ENCODE results near the gene RSPRY1. TPM values are rescaled to one million over a fixed set of nuclear protein-coding genes. Genes with fewer than 3 reads are reported as not detected.
A peak's percentile ranks its signal among the peaks of the same experiment; 100 is the strongest.

RSPRY1 gene
- polyA plus RNA-seq, 2 donors: 7.5 to 9.8 TPM

- H3K27ac ChIP-seq (ENCODE audit: low read depth in 2 of 2, low read length in 1 of 2): peak overlapping the region; percentile 81 to 88
- WGBS, 2 donors: 89 to 91% methylated on average over 16 of the region's 16 CpGs
- H3K9me3 ChIP-seq (ENCODE audit: control insufficient read depth in 2 of 2, insufficient read depth in 1 of 2, low read depth in 1 of 2, low read length in 1 of 2): no peaks in the 10 kb centered on the region
- no peaks in the 10 kb centered on the region for H3K27me3 ChIP-seq (ENCODE audit: control insufficient read depth in 1 of 2, insufficient read depth in 2 of 2, low read length in 2 of 2)
- H3K36me3 ChIP-seq (ENCODE audit: control insufficient read depth in 2 of 2, insufficient read depth in 2 of 2, low read length in 1 of 2): peaks cover 3 to 24% of the 10 kb centered on the region in 2 donors
- H3K4me1 ChIP-seq (ENCODE audit: control insufficient read depth in 2 of 2, insufficient read depth in 2 of 2, low read length in 1 of 2): peaks cover 0 to 21% of the 10 kb centered on the region in 2 donors
- no peak overlapping the region for H3K4me3 ChIP-seq (ENCODE audit: low read depth in 1 of 2, low read length in 2 of 2)
Measured at GRCh38 chr16:57256601-57257395, 70.7 kb downstream of the RSPRY1 start.

DNA sequence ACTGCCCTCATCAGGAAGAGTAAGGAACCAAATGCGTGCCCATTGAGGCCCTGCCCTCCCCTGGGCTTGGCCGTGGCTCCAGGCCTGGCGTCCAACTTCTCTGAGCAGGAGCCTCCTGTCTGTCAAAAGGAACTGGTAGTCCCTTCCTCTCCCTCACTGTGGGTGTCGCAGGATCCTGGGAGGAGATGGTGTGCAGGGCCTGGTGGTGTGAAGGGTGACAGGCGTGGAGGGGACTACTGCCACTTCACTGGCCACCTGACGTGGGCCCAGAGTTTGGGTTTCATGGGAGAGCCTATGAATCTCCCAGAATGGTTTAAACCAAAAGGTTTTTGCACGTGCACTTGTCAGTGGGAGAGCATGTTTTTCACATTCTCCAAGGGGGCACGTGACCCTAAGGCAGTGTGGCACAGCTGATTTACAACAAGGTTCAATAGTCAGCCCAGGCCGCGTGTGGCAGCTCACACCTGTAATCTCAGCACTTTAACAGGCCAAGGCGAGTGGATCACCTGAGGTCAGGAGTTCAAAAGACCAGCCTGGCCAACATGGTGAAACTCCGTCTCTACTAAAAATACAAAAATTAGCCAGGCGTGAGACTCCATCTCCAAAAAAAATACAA is 71.4 kb downstream of the RSPRY1 start:
- Histone ChIP-seq H3K27me3 (ENCODE audit: control insufficient read depth in 1 of 2, insufficient read depth in 2 of 2, low read length in 2 of 2) (no peaks in the 10 kb centered on the region), H3K27ac (ENCODE audit: low read depth in 2 of 2, low read length in 1 of 2) (peak overlapping the region; percentile 69 to 81), H3K4me3 (ENCODE audit: low read depth in 1 of 2, low read length in 2 of 2) (no peak overlapping the region), H3K4me1 (ENCODE audit: control insufficient read depth in 2 of 2, insufficient read depth in 2 of 2, low read length in 1 of 2) (peaks cover under 1 to 22% of the 10 kb centered on the region in 2 donors), H3K9me3 (ENCODE audit: control insufficient read depth in 2 of 2, insufficient read depth in 1 of 2, low read depth in 1 of 2, low read length in 1 of 2) (no peaks in the 10 kb centered on the region), H3K36me3 (ENCODE audit: control insufficient read depth in 2 of 2, insufficient read depth in 2 of 2, low read length in 1 of 2) (peaks cover 0 to 21% of the 10 kb centered on the region in 2 donors)
- WGBS, 2 donors: 87 to 88% methylated on average over 13 of the region's 13 CpGs

GRCh38 chr16:57258226-57258909 is 72.2 kb downstream of the RSPRY1 start:
- WGBS, 2 donors: 96 to 97% methylated on average over 18 of the region's 18 CpGs
- Histone ChIP-seq H3K4me1 (ENCODE audit: control insufficient read depth in 2 of 2, insufficient read depth in 2 of 2, low read length in 1 of 2) (peaks cover 3 to 30% of the 10 kb centered on the region in 2 donors), H3K27me3 (ENCODE audit: control insufficient read depth in 1 of 2, insufficient read depth in 2 of 2, low read length in 2 of 2) (no peaks in the 10 kb centered on the region), H3K4me3 (ENCODE audit: low read depth in 1 of 2, low read length in 2 of 2) (no peak overlapping the region), H3K27ac (ENCODE audit: low read depth in 2 of 2, low read length in 1 of 2) (peak overlapping the region in 1 of 2 donors; percentile 1), H3K36me3 (ENCODE audit: control insufficient read depth in 2 of 2, insufficient read depth in 2 of 2, low read length in 1 of 2) (peaks cover 0 to 20% of the 10 kb centered on the region in 2 donors), H3K9me3 (ENCODE audit: control insufficient read depth in 2 of 2, insufficient read depth in 1 of 2, low read depth in 1 of 2, low read length in 1 of 2) (no peaks in the 10 kb centered on the region)

DNA sequence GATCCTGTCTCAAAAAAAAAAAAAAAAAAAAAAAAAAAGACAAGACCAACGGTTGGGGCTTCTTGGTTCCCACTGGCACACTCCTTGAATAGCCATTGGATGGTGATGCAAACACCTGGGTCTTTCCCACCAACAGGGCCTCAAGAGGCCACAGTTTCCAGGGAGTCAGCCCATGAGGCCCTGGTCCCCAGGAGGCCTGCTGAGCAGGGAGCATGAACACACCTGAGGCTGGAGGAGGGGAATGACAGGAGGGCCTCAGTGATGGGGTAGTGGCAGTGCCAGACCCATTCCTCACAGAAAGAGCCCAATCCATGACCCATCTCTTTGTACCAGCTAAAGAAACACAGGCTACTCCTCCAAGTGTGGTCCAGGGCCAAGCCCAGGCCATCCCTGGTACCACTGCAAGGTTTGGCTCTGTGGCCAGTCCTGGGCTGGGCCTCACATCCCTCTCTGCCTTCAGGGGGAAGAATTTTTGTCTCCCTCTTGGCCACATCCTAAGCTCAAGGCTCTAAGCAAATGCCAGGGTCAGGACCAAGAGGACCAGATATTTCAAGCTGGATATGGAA is 72.9 kb downstream of the RSPRY1 start:
- Histone ChIP-seq H3K4me3 (ENCODE audit: low read depth in 1 of 2, low read length in 2 of 2) (no peak overlapping the region), H3K27me3 (ENCODE audit: control insufficient read depth in 1 of 2, insufficient read depth in 2 of 2, low read length in 2 of 2) (no peaks in the 10 kb centered on the region), H3K36me3 (ENCODE audit: control insufficient read depth in 2 of 2, insufficient read depth in 2 of 2, low read length in 1 of 2) (peaks cover 0 to 20% of the 10 kb centered on the region in 2 donors), H3K27ac (ENCODE audit: low read depth in 2 of 2, low read length in 1 of 2) (no peak overlapping the region), H3K9me3 (ENCODE audit: control insufficient read depth in 2 of 2, insufficient read depth in 1 of 2, low read depth in 1 of 2, low read length in 1 of 2) (no peaks in the 10 kb centered on the region), H3K4me1 (ENCODE audit: control insufficient read depth in 2 of 2, insufficient read depth in 2 of 2, low read length in 1 of 2) (peaks cover 3 to 34% of the 10 kb centered on the region in 2 donors)
- 77 to 82% methylated on average over 1 of the region's 1 CpG for WGBS, 2 donors

DNA sequence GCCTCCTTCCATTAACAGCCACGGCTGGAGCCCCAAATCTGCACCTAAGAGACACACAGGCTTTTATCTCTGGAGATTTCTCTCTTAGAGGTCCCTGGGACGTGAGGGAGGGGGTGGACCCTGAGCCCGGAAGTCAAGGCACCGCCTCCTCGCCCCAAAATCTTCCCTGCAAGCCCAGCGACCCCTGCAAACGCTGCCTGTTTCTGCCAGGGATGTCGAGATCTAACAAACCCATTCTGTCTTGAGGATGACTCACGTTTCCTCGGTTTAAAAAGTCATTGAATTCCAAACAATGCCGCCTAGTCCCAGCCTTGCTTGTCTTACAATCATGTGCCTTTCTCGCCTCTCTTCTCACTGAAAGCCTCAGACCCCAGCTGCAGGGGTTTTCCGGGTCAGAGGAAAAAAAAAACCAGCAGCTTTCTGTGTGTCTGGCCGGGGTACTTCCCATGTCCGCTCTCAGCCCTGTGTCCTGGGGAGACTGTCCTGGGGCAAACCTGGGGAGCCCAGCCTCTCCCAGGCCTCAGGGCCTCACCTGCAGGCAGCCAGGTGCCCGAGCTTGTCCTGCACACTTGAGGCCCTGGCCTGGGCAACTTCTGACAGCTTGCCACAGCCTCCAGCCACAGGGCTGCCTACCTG is 74.3 kb downstream of the RSPRY1 start:
- WGBS, 2 donors: 15 to 28% methylated on average over 16 of the region's 16 CpGs
- Histone ChIP-seq H3K4me1 (ENCODE audit: control insufficient read depth in 2 of 2, insufficient read depth in 2 of 2, low read length in 1 of 2) (peaks cover 3 to 44% of the 10 kb centered on the region in 2 donors), H3K36me3 (ENCODE audit: control insufficient read depth in 2 of 2, insufficient read depth in 2 of 2, low read length in 1 of 2) (peaks cover 0 to 20% of the 10 kb centered on the region in 2 donors), H3K27me3 (ENCODE audit: control insufficient read depth in 1 of 2, insufficient read depth in 2 of 2, low read length in 2 of 2) (no peaks in the 10 kb centered on the region), H3K4me3 (ENCODE audit: low read depth in 1 of 2, low read length in 2 of 2) (no peak overlapping the region), H3K27ac (ENCODE audit: low read depth in 2 of 2, low read length in 1 of 2) (peak overlapping the region; percentile 89), H3K9me3 (ENCODE audit: control insufficient read depth in 2 of 2, insufficient read depth in 1 of 2, low read depth in 1 of 2, low read length in 1 of 2) (no peaks in the 10 kb centered on the region)

DNA sequence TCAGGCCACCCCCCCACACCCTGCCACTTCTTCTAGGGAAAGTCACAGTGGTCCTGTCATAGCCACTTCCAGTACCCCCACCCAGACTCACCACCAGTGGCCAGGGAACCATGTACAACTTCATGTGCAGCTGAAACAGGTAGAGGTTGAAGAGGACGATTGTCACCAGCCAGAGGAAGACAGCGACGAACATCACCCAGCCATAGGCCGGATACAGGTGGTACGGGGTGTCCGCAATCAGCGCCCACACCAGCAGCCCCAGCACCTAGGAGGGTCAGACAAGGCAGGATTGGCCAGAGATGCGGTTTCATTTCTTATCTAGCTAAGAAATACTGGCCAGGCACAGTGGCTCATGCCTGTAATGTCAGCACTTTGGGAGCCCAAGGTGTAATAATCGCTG is 75.7 kb downstream of the RSPRY1 start:
- peaks cover 6 to 42% of the 10 kb centered on the region in 2 donors for H3K4me1 ChIP-seq (ENCODE audit: control insufficient read depth in 2 of 2, insufficient read depth in 2 of 2, low read length in 1 of 2)
- WGBS, 2 donors: 94 to 96% methylated on average over 9 of the region's 9 CpGs
- H3K27me3 ChIP-seq (ENCODE audit: control insufficient read depth in 1 of 2, insufficient read depth in 2 of 2, low read length in 2 of 2): no peaks in the 10 kb centered on the region
- H3K9me3 ChIP-seq (ENCODE audit: control insufficient read depth in 2 of 2, insufficient read depth in 1 of 2, low read depth in 1 of 2, low read length in 1 of 2): no peaks in the 10 kb centered on the region
- H3K4me3 ChIP-seq (ENCODE audit: low read depth in 1 of 2, low read length in 2 of 2): no peak overlapping the region
- H3K27ac ChIP-seq (ENCODE audit: low read depth in 2 of 2, low read length in 1 of 2): no peak overlapping the region
- H3K36me3 ChIP-seq (ENCODE audit: control insufficient read depth in 2 of 2, insufficient read depth in 2 of 2, low read length in 1 of 2): peaks cover 0 to 13% of the 10 kb centered on the region in 2 donors

DNA sequence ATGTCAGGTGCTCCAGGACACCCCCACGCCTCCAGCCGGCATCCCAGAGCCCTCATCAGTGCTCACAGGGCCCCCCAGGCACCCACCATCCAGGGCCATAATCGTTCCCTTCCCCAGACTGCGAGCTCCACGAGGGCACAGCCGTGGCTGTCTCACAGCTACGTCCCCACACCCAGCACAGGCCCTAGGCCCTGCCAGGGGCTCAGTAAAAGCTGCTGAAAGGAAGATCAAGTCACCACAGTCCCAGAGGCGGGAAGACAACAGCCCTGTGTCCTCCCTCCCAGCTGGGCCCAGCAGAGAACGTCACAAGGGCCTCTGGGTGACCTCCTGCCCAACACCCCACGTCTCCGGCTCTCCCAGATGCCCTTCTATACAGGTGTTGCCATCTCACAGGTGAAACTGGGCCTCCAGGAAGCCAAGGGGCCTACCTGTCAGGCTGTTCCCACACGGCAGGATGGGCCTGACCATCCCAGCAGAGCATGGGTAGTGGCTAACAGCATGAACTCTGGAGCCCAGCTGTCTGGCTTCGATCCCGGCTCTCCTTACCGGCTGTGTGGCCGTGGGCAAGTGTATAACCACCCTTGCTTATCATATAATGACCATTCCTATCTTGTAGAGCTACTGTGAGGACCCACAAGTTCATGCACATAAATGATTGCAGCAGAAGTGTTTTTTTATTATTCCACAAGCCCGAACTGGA is 76.9 kb downstream of the RSPRY1 start:
- Histone ChIP-seq H3K27me3 (ENCODE audit: control insufficient read depth in 1 of 2, insufficient read depth in 2 of 2, low read length in 2 of 2) (no peaks in the 10 kb centered on the region), H3K4me3 (ENCODE audit: low read depth in 1 of 2, low read length in 2 of 2) (no peak overlapping the region), H3K36me3 (ENCODE audit: control insufficient read depth in 2 of 2, insufficient read depth in 2 of 2, low read length in 1 of 2) (peaks cover 0 to 4% of the 10 kb centered on the region in 2 donors), H3K9me3 (ENCODE audit: control insufficient read depth in 2 of 2, insufficient read depth in 1 of 2, low read depth in 1 of 2, low read length in 1 of 2) (no peaks in the 10 kb centered on the region), H3K27ac (ENCODE audit: low read depth in 2 of 2, low read length in 1 of 2) (peak overlapping the region; percentile 74 to 93), H3K4me1 (ENCODE audit: control insufficient read depth in 2 of 2, insufficient read depth in 2 of 2, low read length in 1 of 2) (peaks cover 6 to 34% of the 10 kb centered on the region in 2 donors)
- WGBS, 2 donors: 55% methylated on average over 17 of the region's 17 CpGs

DNA sequence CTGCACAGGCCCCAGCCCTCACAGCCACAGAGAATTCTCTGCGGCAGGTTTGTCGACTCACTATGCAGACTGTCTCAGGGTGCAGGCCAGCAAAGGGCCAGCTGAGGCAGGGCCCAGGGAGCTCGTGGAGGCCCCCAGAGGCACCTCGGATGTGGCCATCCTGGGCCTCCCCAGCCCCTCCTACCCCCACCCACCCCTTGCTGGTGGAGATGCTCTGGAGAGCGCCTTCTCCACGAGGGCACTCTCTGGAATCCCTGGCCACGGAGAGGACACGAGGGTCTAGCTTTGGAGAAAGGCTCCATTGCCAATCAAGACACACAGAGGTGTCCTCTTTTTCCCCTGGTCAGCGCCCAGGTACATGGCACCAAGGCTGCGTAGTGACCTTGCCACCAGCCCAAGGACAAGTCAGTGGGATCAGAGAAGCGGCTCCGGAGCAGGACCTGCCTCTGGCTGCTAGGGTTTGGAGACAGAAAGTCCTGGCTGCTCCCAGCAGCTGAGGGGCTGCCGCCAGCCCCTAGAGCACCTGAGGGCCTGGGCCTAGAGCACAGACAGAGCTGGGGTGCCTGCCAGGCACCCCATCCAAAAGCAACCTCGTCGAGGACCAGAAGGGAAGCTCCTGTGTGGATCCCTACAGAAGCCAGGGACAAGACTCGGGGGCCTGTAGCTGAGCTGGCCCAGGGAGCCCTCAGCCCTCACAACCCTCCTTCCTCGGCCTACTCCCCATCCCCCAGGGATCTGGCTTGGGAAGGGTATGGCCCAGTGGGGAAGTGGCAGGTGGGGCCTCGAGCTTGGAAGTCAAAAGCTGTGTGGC is 77.6 kb downstream of the RSPRY1 start:
- Histone ChIP-seq H3K4me3 (ENCODE audit: low read depth in 1 of 2, low read length in 2 of 2) (no peak overlapping the region), H3K27ac (ENCODE audit: low read depth in 2 of 2, low read length in 1 of 2) (peak overlapping the region; percentile 93 to 94), H3K9me3 (ENCODE audit: control insufficient read depth in 2 of 2, insufficient read depth in 1 of 2, low read depth in 1 of 2, low read length in 1 of 2) (no peaks in the 10 kb centered on the region), H3K27me3 (ENCODE audit: control insufficient read depth in 1 of 2, insufficient read depth in 2 of 2, low read length in 2 of 2) (no peaks in the 10 kb centered on the region), H3K36me3 (ENCODE audit: control insufficient read depth in 2 of 2, insufficient read depth in 2 of 2, low read length in 1 of 2) (no peaks in the 10 kb centered on the region), H3K4me1 (ENCODE audit: control insufficient read depth in 2 of 2, insufficient read depth in 2 of 2, low read length in 1 of 2) (peaks cover 6 to 32% of the 10 kb centered on the region in 2 donors)
- WGBS, 2 donors: 62 to 74% methylated on average over 18 of the region's 18 CpGs

Data from esophagus (tissue), 2 donors.